Common myeloid progenitor, CD34-positive (primary cell): ENCODE data around the gene GNAL.

Experiments used
- CTCF ChIA-PET: fragments of 350-600 bp; sonication (Branson Sonifier 250); formaldehyde crosslinking; loops from one replicate; lab custom pipeline; 2021; ENCODE audit warnings: antibody characterized with exemption; lab: Charles Lee
- POLR2A ChIA-PET: fragments of 350-600 bp; sonication (Branson Sonifier 250); formaldehyde crosslinking; loops from one replicate; lab custom pipeline; 2021; ENCODE audit warnings: antibody characterized with exemption; lab: Charles Lee
- DNase-seq, 3 donors: peaks; one replicate each; pipeline versions ENCODE4 v3.0.0 to v3.0.0-alpha.2; 2013
- H3K27ac ChIP-seq, 2 experiments: 1 replicate in 1 of 2; 2 replicates in 1 of 2; pipeline ENCODE4 v1.7.0; 2013; ENCODE audit warnings: inconsistent platforms in 2 of 2, low read length in 2 of 2, mild to moderate bottlenecking in 2 of 2, low read depth in 1 of 2, moderate library complexity in 1 of 2; ENCODE audit not compliant: severe bottlenecking in 2 of 2, insufficient read depth in 1 of 2, poor library complexity in 1 of 2
- H3K27me3 ChIP-seq, 5 experiments: replicated peaks in 2 of 5; 1 replicate in 3 of 5; 2 replicates in 2 of 5; pipeline versions ENCODE4 v1.6.1 to v1.7.0; 2013; ENCODE audit warnings: low read length in 4 of 5, mild to moderate bottlenecking in 2 of 5, moderate library complexity in 2 of 5, inconsistent platforms in 1 of 5; ENCODE audit not compliant: insufficient read depth in 5 of 5, control insufficient read depth in 4 of 5
- H3K36me3 ChIP-seq, 4 experiments: 1 replicate in 2 of 4; 2 replicates in 2 of 4; pipeline versions ENCODE4 v1.6.1 to v1.7.0; 2013; ENCODE audit warnings: low read length in 3 of 4, control low read depth in 1 of 4, mild to moderate bottlenecking in 1 of 4; ENCODE audit not compliant: control insufficient read depth in 4 of 4, insufficient read depth in 4 of 4
- H3K4me1 ChIP-seq, 4 experiments: 1 replicate in 3 of 4; 2 replicates in 1 of 4; pipeline versions ENCODE4 v1.6.1 to v1.7.1; 2013; ENCODE audit warnings: low read length in 3 of 4, mild to moderate bottlenecking in 3 of 4, control low read depth in 1 of 4, inconsistent platforms in 1 of 4, moderate library complexity in 1 of 4; ENCODE audit not compliant: control insufficient read depth in 4 of 4, insufficient read depth in 4 of 4; ENCODE audit errors: control extremely low read depth in 1 of 4
- H3K4me3 ChIP-seq, 7 experiments: 1 replicate in 4 of 7; 2 replicates in 3 of 7; pipeline versions ENCODE4 v1.5.1 to v1.7.0; 2013; ENCODE audit warnings: mild to moderate bottlenecking in 7 of 7, low read length in 6 of 7, moderate library complexity in 6 of 7, inconsistent platforms in 2 of 7, low read depth in 2 of 7, control low read depth in 1 of 7; ENCODE audit not compliant: insufficient read depth in 4 of 7, control insufficient read depth in 1 of 7; ENCODE audit errors: extremely low read depth in 1 of 7
- H3K9me3 ChIP-seq, 5 experiments: 1 replicate in 4 of 5; 2 replicates in 1 of 5; pipeline versions ENCODE4 v1.6.1 to v1.7.1; 2013; ENCODE audit warnings: low read length in 4 of 5, mild to moderate bottlenecking in 2 of 5, inconsistent platforms in 1 of 5, low read depth in 1 of 5, moderate library complexity in 1 of 5; ENCODE audit not compliant: control insufficient read depth in 4 of 5, insufficient read depth in 2 of 5; ENCODE audit errors: control extremely low read depth in 1 of 5
- WGBS: methylation state at CpG from one replicate; pipeline ENCODE4 v1.1.5; 2013; ENCODE audit not compliant: insufficient coverage; 5-methylcytosine and 5-hydroxymethylcytosine counted together

The GNAL gene

DNA sequence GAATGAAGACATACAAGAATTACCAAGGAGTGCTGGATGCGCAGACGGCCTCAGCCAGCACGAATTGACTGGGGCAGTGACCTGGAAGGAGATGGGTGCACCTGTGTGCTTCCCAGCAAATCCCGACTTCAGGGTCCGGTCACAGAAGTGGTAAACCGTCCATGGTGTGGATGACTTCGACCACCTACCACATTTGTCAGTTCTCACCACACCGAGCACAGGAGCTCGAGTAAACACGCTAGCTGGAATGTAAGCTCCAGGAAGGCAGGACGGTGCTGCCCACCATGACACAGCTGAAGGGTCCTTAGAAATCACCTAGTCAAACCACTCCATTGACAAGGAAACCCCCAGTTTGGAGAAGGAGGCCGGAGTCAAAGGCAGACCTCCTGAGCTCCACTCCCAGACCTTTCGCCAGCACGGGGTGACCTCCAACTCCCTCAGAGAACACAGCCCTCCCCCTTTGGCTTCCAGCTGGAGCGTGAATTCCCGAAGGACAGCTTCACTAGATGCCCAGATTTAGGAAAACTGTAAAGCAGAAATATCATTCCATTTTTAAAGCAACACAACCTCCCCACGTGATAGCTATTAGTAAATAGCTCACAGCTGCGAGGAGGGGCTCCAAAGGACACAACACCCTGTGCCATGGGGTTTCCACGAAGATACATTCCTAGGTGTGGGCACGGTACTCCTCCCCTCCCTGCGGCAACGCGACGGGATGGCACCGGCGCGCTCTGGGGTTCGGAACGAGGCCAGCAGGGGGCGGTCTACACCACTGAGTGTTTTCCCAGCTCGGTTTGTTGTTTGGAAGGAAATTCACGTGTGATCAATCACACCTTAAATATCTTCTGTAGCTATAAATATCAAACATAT, 34.1 kb upstream of the GNAL start:
- Histone ChIP-seq H3K4me1 (peaks cover 0 to 9% (median 3%) of the 10 kb centered on the region in 4 experiments), H3K27me3 (peaks cover 0 to 17% (median 10%) of the 10 kb centered on the region in 5 experiments), H3K27ac (no peak overlapping the region), H3K36me3 (no peaks in the 10 kb centered on the region), H3K4me3 (peak overlapping the region in 2 of 7 experiments; percentile 6 to 40), H3K9me3 (peaks cover 0 to under 1% (median 0%) of the 10 kb centered on the region in 5 experiments)
- peak; percentile 38 to 51 (median 46) for DNase-seq
- POLR2A ChIA-PET, result no interaction called here
- WGBS, result 47% methylated on average over 25 of the region's 32 CpGs
- CTCF ChIA-PET, result interaction anchor here (0.7 to 2.0 kb wide), 13 partner anchors 11 to 384 kb away, joined by 3 to 10 read pairs (median 3); no protein-coding TSS in a partner anchor

DNA sequence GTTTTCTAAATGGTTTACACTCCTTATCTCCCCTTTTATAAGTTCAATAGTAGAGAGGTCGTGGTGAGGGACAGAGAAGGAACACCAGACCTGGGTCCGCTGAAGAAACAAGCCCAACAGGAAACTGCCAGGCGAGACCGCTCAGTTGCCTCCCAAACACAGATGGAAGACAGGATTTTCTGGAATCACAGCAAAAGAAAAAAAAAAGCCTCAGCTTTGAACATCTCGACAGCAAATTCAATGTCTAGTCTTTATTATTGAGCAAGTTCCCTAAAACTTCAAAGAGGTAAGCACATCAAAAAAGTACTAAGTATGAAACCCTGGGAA, 33.5 kb upstream of the GNAL start:
- ChIA-PET POLR2A (no interaction called here), CTCF (interaction anchor here (0.7 to 2.0 kb wide), 11 partner anchors 10 to 383 kb away, joined by 3 to 10 read pairs (median 3); no protein-coding TSS in a partner anchor)
- Histone ChIP-seq H3K9me3 (no peaks in the 10 kb centered on the region), H3K27me3 (peaks cover 0 to 17% (median 10%) of the 10 kb centered on the region in 5 experiments), H3K36me3 (no peaks in the 10 kb centered on the region), H3K27ac (no peak overlapping the region), H3K4me1 (peaks cover 0 to 9% (median 3%) of the 10 kb centered on the region in 4 experiments), H3K4me3 (peak overlapping the region in 3 of 7 experiments; percentile 2 to 40 (median 6))
- 11% methylated on average over 3 of the region's 5 CpGs for WGBS
- DNase-seq, result no peak

DNA sequence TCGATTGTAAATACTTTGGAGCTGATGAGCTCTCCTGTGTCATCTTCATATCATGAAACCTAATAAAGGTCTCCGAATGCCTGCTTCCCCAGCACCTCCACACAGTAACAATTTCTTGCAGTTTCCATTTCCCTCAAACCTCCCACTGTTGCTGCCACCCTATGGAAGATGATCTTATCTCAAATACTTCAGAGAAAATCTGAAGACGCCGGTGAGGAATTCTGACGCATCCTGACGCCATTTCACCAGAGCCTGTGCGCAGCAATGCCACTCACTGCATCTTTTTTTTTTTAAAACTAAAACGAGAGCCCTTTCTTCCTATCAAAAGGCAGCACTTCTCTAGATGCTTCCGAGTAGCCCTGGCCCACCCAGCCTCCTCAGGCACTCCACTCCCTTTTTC, 31.9 kb upstream of the GNAL start:
- Histone ChIP-seq H3K4me1 (peaks cover 0 to 9% (median 3%) of the 10 kb centered on the region in 4 experiments), H3K27ac (no peak overlapping the region), H3K27me3 (peaks cover 0 to 17% (median 9%) of the 10 kb centered on the region in 5 experiments), H3K4me3 (no peak overlapping the region), H3K36me3 (no peaks in the 10 kb centered on the region), H3K9me3 (peaks cover 0 to 3% (median 1%) of the 10 kb centered on the region in 5 experiments)
- 94% methylated on average over 9 of the region's 9 CpGs for WGBS
- ChIA-PET POLR2A (no interaction called here), CTCF (interaction anchor here (1.2 to 2.1 kb wide), 2 partner anchors 9 to 339 kb away, joined by 3 to 5 read pairs; no protein-coding TSS in a partner anchor)
- no peak for DNase-seq

DNA sequence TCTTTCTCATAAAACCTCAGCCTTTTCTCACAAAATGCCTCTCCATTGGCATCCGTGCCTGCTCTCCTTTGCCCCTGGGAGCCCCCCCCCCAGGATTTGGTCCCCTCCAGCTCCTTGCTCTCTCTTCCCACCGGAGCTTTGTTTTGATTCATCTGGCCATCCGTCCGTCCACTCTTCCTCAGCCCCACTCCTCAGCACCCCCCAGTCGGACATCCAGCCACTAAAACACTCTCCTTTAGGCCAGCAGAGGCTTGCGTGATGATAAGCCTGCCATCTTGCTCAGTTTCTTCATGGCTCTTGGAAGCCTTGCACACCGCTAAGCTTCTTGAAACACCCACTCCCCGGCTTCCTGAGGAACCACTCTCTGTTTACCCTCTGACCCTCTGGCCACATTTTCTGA, 31.5 kb upstream of the GNAL start:
- Histone ChIP-seq H3K4me1 (peaks cover 0 to 8% (median 3%) of the 10 kb centered on the region in 4 experiments), H3K9me3 (peaks cover 0 to 3% (median 1%) of the 10 kb centered on the region in 5 experiments), H3K4me3 (no peak overlapping the region), H3K36me3 (no peaks in the 10 kb centered on the region), H3K27ac (no peak overlapping the region), H3K27me3 (peaks cover 0 to 17% (median 10%) of the 10 kb centered on the region in 5 experiments)
- 94% methylated on average over 6 of the region's 8 CpGs for WGBS
- no peak for DNase-seq
- POLR2A ChIA-PET, result no interaction called here
- CTCF ChIA-PET, result interaction anchor here (2.1 kb wide), 1 partner anchor 9 kb away, joined by 5 read pairs; no protein-coding TSS in a partner anchor

DNA sequence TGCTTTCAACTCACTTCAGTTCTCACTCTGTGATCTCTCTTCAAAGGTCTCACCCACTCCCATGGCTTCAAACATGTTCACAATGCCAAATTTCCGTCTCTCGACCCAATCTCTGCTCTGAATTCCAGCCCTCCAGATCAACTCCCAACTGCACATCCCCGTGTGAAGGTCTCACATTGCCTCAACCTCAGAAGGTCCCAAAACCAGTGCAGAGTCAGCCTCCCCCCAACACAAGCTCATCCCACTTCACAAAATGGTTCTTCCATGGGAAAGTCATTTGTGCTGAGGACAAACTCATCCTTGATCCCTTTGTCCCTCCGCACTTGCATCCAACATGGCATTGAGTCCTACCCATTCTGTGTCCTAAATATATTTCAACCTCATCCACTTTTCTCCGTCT, 31.0 kb upstream of the GNAL start:
- Histone ChIP-seq H3K36me3 (no peaks in the 10 kb centered on the region), H3K4me1 (peaks cover 0 to 6% (median 3%) of the 10 kb centered on the region in 4 experiments), H3K27me3 (peaks cover 0 to 17% (median 10%) of the 10 kb centered on the region in 5 experiments), H3K4me3 (no peak overlapping the region), H3K9me3 (peaks cover 0 to 3% (median 1%) of the 10 kb centered on the region in 5 experiments), H3K27ac (no peak overlapping the region)
- ChIA-PET POLR2A (no interaction called here), CTCF (interaction anchor here (2.1 kb wide), 1 partner anchor 8 kb away, joined by 5 read pairs; no protein-coding TSS in a partner anchor)
- WGBS, result 88% methylated on average over 5 of the region's 5 CpGs
- DNase-seq, result no peak

DNA sequence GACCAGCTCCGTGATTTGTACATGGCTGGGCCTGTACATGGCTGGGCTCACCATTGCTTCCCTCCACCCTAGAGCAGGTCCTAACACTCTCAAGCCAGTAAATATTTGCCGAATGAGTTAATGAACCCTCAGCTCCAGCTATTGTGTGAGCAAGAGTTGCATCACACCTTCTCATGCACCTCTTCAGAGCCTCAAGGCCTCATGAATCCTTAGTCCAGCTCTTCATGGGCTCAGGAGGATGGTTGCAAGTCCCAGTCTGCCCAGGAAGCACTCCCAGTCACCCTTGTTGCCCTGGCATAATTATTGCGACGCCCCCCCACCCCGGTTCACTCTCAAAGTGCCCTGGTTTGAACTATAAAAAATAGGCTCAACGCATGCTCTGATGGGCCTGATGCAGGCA, 30.1 kb upstream of the GNAL start:
- no peak for DNase-seq
- 100% methylated on average over 6 of the region's 6 CpGs for WGBS
- no peak overlapping the region for H3K4me3 ChIP-seq
- no peak overlapping the region for H3K27ac ChIP-seq
- ChIA-PET CTCF (interaction anchor here (1.0 kb wide), 1 partner anchor 9 kb away, joined by 3 read pairs; no protein-coding TSS in a partner anchor), POLR2A (no interaction called here)
- no peaks in the 10 kb centered on the region for H3K36me3 ChIP-seq
- peaks cover 0 to 17% (median 7%) of the 10 kb centered on the region in 5 experiments for H3K27me3 ChIP-seq
- peaks cover 0 to 6% (median 3%) of the 10 kb centered on the region in 4 experiments for H3K4me1 ChIP-seq
- peaks cover 0 to 3% (median 1%) of the 10 kb centered on the region in 5 experiments for H3K9me3 ChIP-seq
